HepG2 (cell line): ENCODE results near the gene PKD1L1. TPM values are rescaled to one million over a fixed set of nuclear protein-coding genes. Genes with fewer than 3 reads are reported as not detected.

ENCODE experiments used
- ATAC-seq: fragments of 200-7000 bp; cut with Tn5 transposase; 3 replicates; pipeline ENCODE4 v1.9.1; 2020; ENCODE audit warnings: mild to moderate bottlenecking, moderate library complexity
- BruUV-seq: library from RNA; stranded (reverse); fragments of 400-500 nt; replicated peaks from 2 replicates; lab custom pipeline; 2021; lab: Mats Ljungman, UMichigan
- CTCF ChIA-PET: fragments of 300-600 bp; formaldehyde crosslinking; extraction: SDS; loops from one replicate; lab custom pipeline; 2021; ENCODE audit warnings: low total read pairs, inconsistent platforms, low intra/inter-chr PET ratio; lab: Yijun Ruan, JAX
- POLR2A ChIA-PET: fragments of 350-600 bp; sonication (Branson Sonifier 250); formaldehyde crosslinking; loops from one replicate; lab custom pipeline; 2020; ENCODE audit warnings: antibody characterized with exemption, inconsistent platforms; lab: Yijun Ruan, JAX
- DNase-seq: peaks from one replicate; pipeline ENCODE4 v3.0.0-alpha.2; 2015; ENCODE audit warnings: low spot score
- FAIRE-seq: peaks from 3 replicates; lab custom pipeline; 2011; peaks lifted over from hg19 to GRCh38; lab: Jason Lieb, UNC
- H2AFZ ChIP-seq: one replicate; pipeline ENCODE4 v1.6.1; 2011; ENCODE audit warnings: low read length, inconsistent platforms
- H3K27ac ChIP-seq: fragments of 300-600 bp; 3 replicates; pipeline ENCODE4 v1.8.0; 2011; ENCODE audit warnings: mixed run types, mild to moderate bottlenecking, mixed read lengths, low read length, inconsistent platforms; ENCODE audit not compliant: insufficient read depth; ENCODE audit errors: extremely low read length
- H3K27me3 ChIP-seq, 2 experiments: fragments of 200-600 bp in 1 of 2; 2 replicates in 1 of 2; 3 replicates in 1 of 2; pipeline versions ENCODE4 v1.6.0 to v1.8.0; 2011; ENCODE audit warnings: low read length in 2 of 2, mild to moderate bottlenecking in 2 of 2, moderate library complexity in 2 of 2, inconsistent platforms in 1 of 2; ENCODE audit not compliant: insufficient read depth in 2 of 2, control insufficient read depth in 1 of 2
- H3K36me3 ChIP-seq, 2 experiments: fragments of 200-600 bp in 1 of 2; replicated peaks in 1 of 2; 2 replicates in 1 of 2; 3 replicates in 1 of 2; pipeline versions ENCODE4 v1.5.1 to v1.8.0; 2011; ENCODE audit warnings: low read length in 2 of 2, inconsistent platforms in 1 of 2; ENCODE audit not compliant: insufficient read depth in 2 of 2, control insufficient read depth in 1 of 2
- H3K4me1 ChIP-seq: 2 replicates; pipeline ENCODE4 v1.5.1; 2012; ENCODE audit warnings: low read length, inconsistent platforms; ENCODE audit not compliant: insufficient read depth
- H3K4me2 ChIP-seq: 2 replicates; pipeline ENCODE4 v1.6.0; 2011; ENCODE audit warnings: low read depth, low read length, inconsistent platforms
- H3K4me3 ChIP-seq, 3 experiments: fragments of 200-600 bp in 1 of 3; sonication (generic), shearing (Covaris generic) in 1 of 3; replicated peaks in 1 of 3; 2 replicates each; pipeline ENCODE4 v1.5.1; 2011 to 2016; ENCODE audit warnings: low read length in 3 of 3, inconsistent platforms in 2 of 3, low read depth in 2 of 3, mild to moderate bottlenecking in 2 of 3, control low read depth in 1 of 3, mixed read lengths in 1 of 3; ENCODE audit not compliant: insufficient read depth in 1 of 3
- H3K79me2 ChIP-seq: one replicate; pipeline ENCODE4 v1.6.1; 2011; ENCODE audit warnings: low read length, inconsistent platforms; ENCODE audit not compliant: insufficient read depth
- H3K9ac ChIP-seq: 2 replicates; pipeline ENCODE4 v1.6.0; 2011; ENCODE audit warnings: mild to moderate bottlenecking, low read depth, low read length, inconsistent platforms; ENCODE audit not compliant: insufficient read depth
- H3K9me3 ChIP-seq: 2 replicates; pipeline ENCODE4 v1.5.1; 2012; ENCODE audit warnings: mild to moderate bottlenecking, low read length
- H4K20me1 ChIP-seq: 2 replicates; pipeline ENCODE4 v1.6.0; 2011; ENCODE audit warnings: inconsistent platforms, mild to moderate bottlenecking, low read length, moderate library complexity; ENCODE audit not compliant: insufficient read depth
- BRCA1 ChIP-seq: sonication (generic); formaldehyde crosslinking; IDR thresholded peaks from 2 replicates; pipeline ENCODE4 v1.4.0; 2020; ENCODE audit warnings: missing genetic modification reagents
- FOXA3 ChIP-seq: IDR thresholded peaks from 2 replicates; pipeline ENCODE4 v1.6.1; 2016; ENCODE audit warnings: missing genetic modification reagents, missing compliant biosample characterization
- JUN ChIP-seq: sonication (generic); formaldehyde crosslinking; IDR thresholded peaks from 2 replicates; pipeline ENCODE4 v1.4.0; 2020; ENCODE audit warnings: mild to moderate bottlenecking, missing genetic modification reagents
- MAFK ChIP-seq, 2 experiments: IDR thresholded peaks in 1 of 2; conservative IDR thresholded peaks in 1 of 2; 2 replicates each; pipeline ENCODE4 v1.6.1; 2011; ENCODE audit warnings: improper control_type of control experiment in 2 of 2, low read length in 2 of 2
- SAP130 ChIP-seq: IDR thresholded peaks from 2 replicates; pipeline ENCODE4 v1.6.1; 2016; ENCODE audit warnings: low read depth
- SKI ChIP-seq: fragments of 450-650 bp; IDR thresholded peaks from one replicate; pipeline ENCODE4 v1.6.1; 2018; ENCODE audit warnings: mild to moderate bottlenecking; ENCODE audit not compliant: partially characterized antibody
- ZFP90 ChIP-seq: sonication (generic); formaldehyde crosslinking; IDR thresholded peaks from 2 replicates; pipeline ENCODE4 v1.8.0; 2022; ENCODE audit warnings: missing genetic modification reagents, mild to moderate bottlenecking, inconsistent platforms, borderline replicate concordance
- ZNF766 ChIP-seq: sonication (generic); formaldehyde crosslinking; IDR thresholded peaks from 2 replicates; pipeline ENCODE4 v1.5.0; 2020; ENCODE audit warnings: missing genetic modification reagents, borderline replicate concordance
- ZNF83 ChIP-seq: sonication (generic); formaldehyde crosslinking; IDR thresholded peaks from 2 replicates; pipeline ENCODE4 v1.4.0; 2020; ENCODE audit warnings: missing genetic modification reagents, mild to moderate bottlenecking, borderline replicate concordance
- WGBS: methylation state at CpG from one replicate; pipeline ENCODE4 v1.1.6; 2017; ENCODE audit warnings: low lambda C conversion rate; 5-methylcytosine and 5-hydroxymethylcytosine counted together
- in situ Hi-C: cut with HindIII; loops from 2 replicates; pipeline ENCODE4 v1.10.0; 2017; ENCODE audit warnings: low pct_unique_long_range_greater_than_20kb; ENCODE audit not compliant: extremely low pct_ligation_motif_present
- intact Hi-C: fragments of 100-400 bp; cut with micrococcal nuclease; formaldehyde crosslinking; loops from one replicate; pipeline ENCODE4 v1.10.0; 2022; ENCODE audit not compliant: unreplicated experiment
- polyA plus RNA-seq, 8 experiments: library from polyadenylated mRNA; depleted of rRNA in 3 of 8; stranded (reverse) in 7 of 8; unstranded in 1 of 8; fragments of >200 nt; fragmentation: Illumina TruSeq in 4 of 8; extraction: Trizol in 4 of 8; gene quantifications; 2 replicates each; pipeline versions ENCODE4 v1.2.1 to v1.2.3, GENCODE V29; 2011 to 2016; ENCODE audit warnings: low read depth in 4 of 8, missing spikeins in 1 of 8, mixed read lengths in 1 of 8; ENCODE audit not compliant: insufficient read depth in 1 of 8
- total RNA-seq, 5 experiments: library from RNA; depleted of rRNA; stranded (reverse); fragments of >200 nt; fragmentation: Illumina TruSeq; extraction: Trizol; gene quantifications; 2 replicates each; pipeline ENCODE4 v1.2.3, GENCODE V29; 2016; ENCODE audit warnings: low read depth in 1 of 5
- TF ChIP-seq, protein P1 (sequence below): sonication (generic); formaldehyde crosslinking; conservative IDR thresholded peaks from 2 replicates; pipeline ENCODE4 v1.5.0; 2020; ENCODE audit warnings: missing genetic modification reagents

Gene PKD1L1
- total and polyA plus RNA-seq, 2 of the 13 experiments (the other 11 are each of a cell fraction or from before 2014, with no cell fraction given): 0.01 TPM; not detected in 1

DNA sequence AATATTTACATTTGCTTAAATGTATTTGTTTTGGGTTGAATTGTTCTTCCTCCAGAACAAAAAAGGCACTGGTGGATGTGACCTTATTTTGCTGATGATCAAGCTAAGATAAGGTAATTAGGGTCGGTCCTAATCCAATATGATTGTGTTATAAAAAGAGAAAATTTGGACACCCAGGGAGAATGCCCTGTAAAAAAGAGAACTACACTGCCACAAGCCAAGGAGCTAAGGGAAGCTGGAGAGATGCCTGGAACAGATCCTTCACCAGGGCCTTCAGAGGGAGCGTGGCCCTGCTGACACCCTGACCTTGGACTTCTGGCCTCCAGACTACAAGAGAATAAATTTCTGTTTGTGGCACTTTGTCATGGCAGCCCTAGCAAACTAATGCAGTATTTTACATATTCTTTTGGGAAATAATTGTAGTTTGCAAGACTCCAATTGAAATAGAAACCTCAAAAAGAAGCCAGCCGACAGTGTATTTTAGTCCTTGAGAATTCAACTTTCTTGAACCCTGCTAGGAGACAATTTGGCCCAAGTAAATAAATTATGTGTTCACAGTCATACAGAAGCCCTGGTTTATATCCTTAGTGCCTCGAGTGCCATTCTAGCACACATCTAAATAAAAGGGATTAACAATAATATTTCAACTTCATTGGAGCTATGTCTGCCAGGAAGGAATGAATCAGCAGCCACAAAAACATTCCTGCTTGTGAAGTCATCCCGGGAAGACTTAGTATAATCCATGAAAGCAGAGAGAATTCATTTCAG, 164.6 kb downstream of the PKD1L1 start (continued):
- TF ChIP-seq, protein P1, sequence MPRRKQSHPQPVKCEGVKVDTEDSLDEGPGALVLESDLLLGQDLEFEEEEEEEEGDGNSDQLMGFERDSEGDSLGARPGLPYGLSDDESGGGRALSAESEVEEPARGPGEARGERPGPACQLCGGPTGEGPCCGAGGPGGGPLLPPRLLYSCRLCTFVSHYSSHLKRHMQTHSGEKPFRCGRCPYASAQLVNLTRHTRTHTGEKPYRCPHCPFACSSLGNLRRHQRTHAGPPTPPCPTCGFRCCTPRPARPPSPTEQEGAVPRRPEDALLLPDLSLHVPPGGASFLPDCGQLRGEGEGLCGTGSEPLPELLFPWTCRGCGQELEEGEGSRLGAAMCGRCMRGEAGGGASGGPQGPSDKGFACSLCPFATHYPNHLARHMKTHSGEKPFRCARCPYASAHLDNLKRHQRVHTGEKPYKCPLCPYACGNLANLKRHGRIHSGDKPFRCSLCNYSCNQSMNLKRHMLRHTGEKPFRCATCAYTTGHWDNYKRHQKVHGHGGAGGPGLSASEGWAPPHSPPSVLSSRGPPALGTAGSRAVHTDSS (CRISPR knock-in tag): no peak
- TF ChIP-seq SKI: peak; percentile 56
- TF ChIP-seq FOXA3 (CRISPR knock-in tag): peak; percentile 59
- TF ChIP-seq, all 625 proteins: peak for 54

DNA sequence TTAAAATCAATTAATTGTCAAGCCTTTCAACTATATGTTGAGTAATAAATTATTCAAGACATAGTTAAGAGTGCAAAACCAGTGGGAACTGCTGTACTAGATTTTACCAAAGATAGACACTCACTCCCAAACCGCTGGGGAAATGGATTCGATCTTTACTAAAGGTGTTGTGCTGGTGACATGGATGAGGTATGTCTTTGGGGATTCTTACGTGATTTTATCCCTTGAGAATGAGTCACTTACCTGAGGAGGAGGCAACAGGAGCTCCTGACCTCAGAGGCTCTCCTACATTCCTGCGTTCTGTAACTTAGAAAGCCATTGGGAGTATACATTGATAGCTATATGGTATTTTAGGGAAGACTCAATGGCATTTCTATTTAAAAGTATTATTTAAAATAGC, 165.5 kb downstream of the PKD1L1 start:
- intact Hi-C loops: loop anchor here (10.0 kb wide), 1 partner anchor 308 kb away; no protein-coding TSS in a partner anchor
- no peak for FAIRE-seq
- ATAC-seq: no peak

More for the DNA sequence above, 165.5 kb downstream of the PKD1L1 start:
- WGBS: 92% methylated on average over 4 of the region's 4 CpGs
- H3K9me3 ChIP-seq: no peaks in the 10 kb centered on the region
- no peaks in the 10 kb centered on the region for H3K79me2 ChIP-seq
- no peak overlapping the region for H3K9ac ChIP-seq
- H4K20me1 ChIP-seq: no peaks in the 10 kb centered on the region
- no peak overlapping the region; a peak in 1 of 6 replicates for H3K4me3 ChIP-seq
- peak overlapping the region; percentile 92 for H3K27ac ChIP-seq
- no peak overlapping the region for H2AFZ ChIP-seq
- DNase-seq: no peak
- no peaks in the 10 kb centered on the region for H3K27me3 ChIP-seq
- in situ Hi-C loops: no loop called here
- TF ChIP-seq ZFP90 (CRISPR knock-in tag): no peak
- no peak for TF ChIP-seq ZNF83
- TF ChIP-seq SAP130: no peak
- TF ChIP-seq MAFK (conservative IDR thresholded peaks at IDR 0.05 in 1 of 2, IDR thresholded peaks at IDR 0.05 in 1 of 2; ENCODE audit: low read length in 2 of 2): no peak
- TF ChIP-seq JUN: no peak
- TF ChIP-seq ZNF766: no peak
- no peak for TF ChIP-seq BRCA1 (CRISPR knock-in tag)
- no TSS peak for BruUV-seq
- H3K4me2 ChIP-seq: 0 out of 2 replicates have a peak overlapping the region, but pooled peaks have one; percentile 51
- H3K36me3 ChIP-seq: no peaks in the 10 kb centered on the region
- CTCF ChIA-PET: no interaction called here
- H3K4me1 ChIP-seq: peaks cover 100% of the 10 kb centered on the region
- POLR2A ChIA-PET: interaction anchor here (1.0 to 6.9 kb wide), 6 partner anchors 18 to 1901 kb away, joined by 3 to 167 read pairs (median 6); no protein-coding TSS in a partner anchor
